GM21390 (cell line): ENCODE results near the gene ATP13A2.

Experiments
- ATAC-seq: cut with Tn5 transposase; IDR thresholded peaks from one replicate; pipeline ENCODE4 v1.9.1; 2021; ENCODE audit not compliant: unreplicated experiment

The ATP13A2 gene

GRCh38 chr1:17004466-17005364 lies 7.0 kb downstream of the ATP13A2 start:
- no peak for ATAC-seq

- ATAC-seq: no peak
Observed at GRCh38 chr1:17002524-17002902, 9.2 kb downstream of the ATP13A2 start.

- no peak for ATAC-seq
Observed at GRCh38 chr1:17001760-17002523, 9.8 kb downstream of the ATP13A2 start.

GRCh38 chr1:16999863-17000262 lies 11.9 kb downstream of the ATP13A2 start:
- no peak for ATAC-seq

GRCh38 chr1:16998589-16998988 lies 13.1 kb downstream of the ATP13A2 start:
- no peak for ATAC-seq

- no peak for ATAC-seq
Observed at GRCh38 chr1:16996845-16997244, 14.9 kb downstream of the ATP13A2 start.

- ATAC-seq: no peak
Observed at GRCh38 chr1:16993521-16994038, 18.1 kb downstream of the ATP13A2 start.

GRCh38 chr1:16992675-16993074 lies 19.1 kb downstream of the ATP13A2 start:
- no peak for ATAC-seq

- no peak for ATAC-seq
Observed at GRCh38 chr1:16992102-16992501, 19.6 kb downstream of the ATP13A2 start.

- ATAC-seq: no peak
Observed at GRCh38 chr1:16991571-16991970, 20.2 kb downstream of the ATP13A2 start.

- ATAC-seq: no peak
Observed at GRCh38 chr1:16989676-16990391, 21.9 kb downstream of the ATP13A2 start.

- no peak for ATAC-seq
Observed at GRCh38 chr1:16988210-16988609, 23.5 kb downstream of the ATP13A2 start.

GRCh38 chr1:16986962-16987361 lies 24.8 kb downstream of the ATP13A2 start:
- no peak for ATAC-seq

GRCh38 chr1:16986560-16986959 lies 25.2 kb downstream of the ATP13A2 start:
- ATAC-seq: no peak

- ATAC-seq: no peak
Observed at GRCh38 chr1:16986113-16986512, 25.6 kb downstream of the ATP13A2 start.

- ATAC-seq: no peak
Observed at GRCh38 chr1:16984717-16985116, 27.0 kb downstream of the ATP13A2 start.

GRCh38 chr1:16983649-16984048 lies 28.1 kb downstream of the ATP13A2 start:
- ATAC-seq: no peak

GRCh38 chr1:16982902-16983301 lies 28.8 kb downstream of the ATP13A2 start:
- no peak for ATAC-seq

- no peak for ATAC-seq
Observed at GRCh38 chr1:16981269-16981849, 30.4 kb downstream of the ATP13A2 start.

- ATAC-seq: no peak
Observed at GRCh38 chr1:16980473-16981268, 31.1 kb downstream of the ATP13A2 start, which contains the start of gene MFAP2. Gene MFAP2, minus strand, starts transcription at chr1:16980620. Its CDS starts 2,347 bp downstream, at chr1:16978273.
